Neural progenitor cell (in vitro differentiated cells): ENCODE data around the gene ZNF48. TPM values are rescaled to one million over a fixed set of nuclear protein-coding genes. Genes with fewer than 3 reads are reported as not detected.

Source experiments
- DNase-seq: peaks from one replicate; pipeline ENCODE4 v3.0.0-alpha.2; 2016; ENCODE audit warnings: low spot score
- H2AFZ ChIP-seq: fragments of 200-600 bp; sonication (generic); replicated peaks from 2 replicates; pipeline ENCODE4 v1.6.1; 2016; ENCODE audit warnings: antibody characterized with exemption
- H3F3A ChIP-seq: fragments of 200-600 bp; sonication (generic); 2 replicates; pipeline ENCODE4 v1.6.1; 2016; ENCODE audit warnings: antibody characterized with exemption, low read depth
- H3K27ac ChIP-seq: fragments of 200-600 bp; sonication (generic); 2 replicates; pipeline ENCODE4 v1.5.1; 2016; ENCODE audit warnings: mild to moderate bottlenecking
- H3K27me3 ChIP-seq: fragments of 200-600 bp; sonication (generic); 2 replicates; pipeline ENCODE4 v1.6.1; 2016; ENCODE audit warnings: mild to moderate bottlenecking, moderate library complexity
- H3K36me3 ChIP-seq: fragments of 200-600 bp; sonication (generic); 2 replicates; pipeline ENCODE4 v1.5.1; 2016
- H3K4me1 ChIP-seq: fragments of 200-600 bp; sonication (generic); 2 replicates; pipeline ENCODE4 v1.6.1; 2016; ENCODE audit warnings: mixed run types
- H3K4me2 ChIP-seq: fragments of 200-600 bp; sonication (generic); 2 replicates; pipeline ENCODE4 v1.6.1; 2016
- H3K4me3 ChIP-seq: fragments of 200-600 bp; sonication (generic); 2 replicates; pipeline ENCODE4 v1.5.1; 2016
- H3K79me2 ChIP-seq: fragments of 200-600 bp; sonication (generic); 2 replicates; pipeline ENCODE4 v1.6.1; 2016; ENCODE audit warnings: low read depth
- H3K9ac ChIP-seq: fragments of 200-600 bp; sonication (generic); 2 replicates; pipeline ENCODE4 v1.6.1; 2016
- H3K9me3 ChIP-seq: fragments of 200-600 bp; sonication (generic); 2 replicates; pipeline ENCODE4 v1.5.1; 2016; ENCODE audit warnings: low read depth
- H4K20me1 ChIP-seq: fragments of 200-600 bp; sonication (generic); 2 replicates; pipeline ENCODE4 v1.6.1; 2016; ENCODE audit warnings: low read depth
- H3K27ac Mint-ChIP-seq: 3 replicates; pipeline ENCODE4 v1.8.0; 2021; ENCODE audit warnings: mixed read lengths
- H3K27me3 Mint-ChIP-seq: 2 replicates; pipeline ENCODE4 v1.8.0; 2022; ENCODE audit warnings: low read depth, mild to moderate bottlenecking, inconsistent platforms, moderate library complexity, mixed read lengths; ENCODE audit not compliant: insufficient read depth
- H3K36me3 Mint-ChIP-seq: 3 replicates; pipeline ENCODE4 v1.8.0; 2021; ENCODE audit warnings: mixed read lengths
- H3K4me1 Mint-ChIP-seq: 3 replicates; pipeline ENCODE4 v1.8.0; 2021; ENCODE audit warnings: mixed read lengths
- H3K4me3 Mint-ChIP-seq: 3 replicates; pipeline ENCODE4 v1.8.0; 2021; ENCODE audit warnings: mild to moderate bottlenecking, moderate library complexity, mixed read lengths
- H3K9me3 Mint-ChIP-seq: 3 replicates; pipeline ENCODE4 v1.8.0; 2020; ENCODE audit warnings: mixed read lengths
- EZH2 ChIP-seq: fragments of 200-600 bp; sonication (generic); IDR thresholded peaks from 2 replicates; pipeline ENCODE4 v1.6.1; 2017; ENCODE audit warnings: antibody characterized with exemption, mild to moderate bottlenecking, moderate library complexity
- EZH2phosphoT487 ChIP-seq: fragments of 200-600 bp; sonication (generic); IDR thresholded peaks from 2 replicates; pipeline ENCODE4 v1.6.1; 2017; ENCODE audit warnings: antibody characterized with exemption
- total RNA-seq: library from RNA; depleted of rRNA; stranded (reverse); fragments of >200 nt; gene quantifications from 2 replicates; pipeline ENCODE4 v1.2.3, GENCODE V29; 2015; ENCODE audit warnings: low replicate concordance
- TF ChIP-seq, protein P1 (sequence below): fragments of 200-600 bp; sonication (generic); IDR thresholded peaks from 2 replicates; pipeline ENCODE4 v1.5.1; 2017; ENCODE audit warnings: antibody characterized with exemption, mild to moderate bottlenecking

ZNF48 gene
- total RNA-seq, 1 donor from 2014 or later, result 39.3 TPM

DNA sequence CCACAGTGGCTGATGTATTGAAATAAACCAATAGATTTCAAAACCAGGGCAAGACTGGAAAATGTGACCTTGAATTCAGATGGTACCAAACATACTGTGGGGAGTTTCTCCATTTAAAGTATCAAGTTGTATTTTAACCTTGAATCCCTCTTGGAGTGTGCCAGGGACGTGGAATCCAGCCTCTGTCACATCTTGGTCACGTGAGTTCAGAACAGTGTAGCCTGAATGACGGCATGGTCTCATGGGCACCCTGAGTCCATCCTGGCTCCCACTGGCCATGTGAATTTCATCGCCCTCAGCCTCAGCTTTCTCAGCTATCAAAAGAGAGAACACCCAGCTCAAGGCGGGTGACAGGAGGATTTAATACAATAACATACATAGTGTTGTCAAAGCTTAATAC, 18.9 kb downstream of the ZNF48 start:
- TF ChIP-seq, protein P1, sequence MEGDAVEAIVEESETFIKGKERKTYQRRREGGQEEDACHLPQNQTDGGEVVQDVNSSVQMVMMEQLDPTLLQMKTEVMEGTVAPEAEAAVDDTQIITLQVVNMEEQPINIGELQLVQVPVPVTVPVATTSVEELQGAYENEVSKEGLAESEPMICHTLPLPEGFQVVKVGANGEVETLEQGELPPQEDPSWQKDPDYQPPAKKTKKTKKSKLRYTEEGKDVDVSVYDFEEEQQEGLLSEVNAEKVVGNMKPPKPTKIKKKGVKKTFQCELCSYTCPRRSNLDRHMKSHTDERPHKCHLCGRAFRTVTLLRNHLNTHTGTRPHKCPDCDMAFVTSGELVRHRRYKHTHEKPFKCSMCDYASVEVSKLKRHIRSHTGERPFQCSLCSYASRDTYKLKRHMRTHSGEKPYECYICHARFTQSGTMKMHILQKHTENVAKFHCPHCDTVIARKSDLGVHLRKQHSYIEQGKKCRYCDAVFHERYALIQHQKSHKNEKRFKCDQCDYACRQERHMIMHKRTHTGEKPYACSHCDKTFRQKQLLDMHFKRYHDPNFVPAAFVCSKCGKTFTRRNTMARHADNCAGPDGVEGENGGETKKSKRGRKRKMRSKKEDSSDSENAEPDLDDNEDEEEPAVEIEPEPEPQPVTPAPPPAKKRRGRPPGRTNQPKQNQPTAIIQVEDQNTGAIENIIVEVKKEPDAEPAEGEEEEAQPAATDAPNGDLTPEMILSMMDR, result no peak
- TF ChIP-seq EZH2 (no peak), EZH2phosphoT487 (no peak)
- no peak overlapping the region for H3K27ac ChIP-seq
- H3K4me2 ChIP-seq, result no peak overlapping the region
- H3K4me1 ChIP-seq, result peaks cover 7% of the 10 kb centered on the region
- H3K9ac ChIP-seq, result no peak overlapping the region
- H4K20me1 ChIP-seq, result peaks cover 55% of the 10 kb centered on the region
- Mint-ChIP-seq H3K27ac (no peak overlapping the region), H3K36me3 (peaks cover 30% of the 10 kb centered on the region), H3K9me3 (no peaks in the 10 kb centered on the region), H3K4me1 (peaks cover 22% of the 10 kb centered on the region), H3K27me3 (peaks cover 5% of the 10 kb centered on the region), H3K4me3 (no peak overlapping the region)
- no peak overlapping the region for H2AFZ ChIP-seq
- DNase-seq, result no peak
- H3K4me3 ChIP-seq, result no peak overlapping the region
- peaks cover 56% of the 10 kb centered on the region for H3F3A ChIP-seq
- no peaks in the 10 kb centered on the region for H3K27me3 ChIP-seq
- H3K9me3 ChIP-seq, result no peaks in the 10 kb centered on the region
- H3K36me3 ChIP-seq, result no peaks in the 10 kb centered on the region
- peaks cover 31% of the 10 kb centered on the region for H3K79me2 ChIP-seq

DNA sequence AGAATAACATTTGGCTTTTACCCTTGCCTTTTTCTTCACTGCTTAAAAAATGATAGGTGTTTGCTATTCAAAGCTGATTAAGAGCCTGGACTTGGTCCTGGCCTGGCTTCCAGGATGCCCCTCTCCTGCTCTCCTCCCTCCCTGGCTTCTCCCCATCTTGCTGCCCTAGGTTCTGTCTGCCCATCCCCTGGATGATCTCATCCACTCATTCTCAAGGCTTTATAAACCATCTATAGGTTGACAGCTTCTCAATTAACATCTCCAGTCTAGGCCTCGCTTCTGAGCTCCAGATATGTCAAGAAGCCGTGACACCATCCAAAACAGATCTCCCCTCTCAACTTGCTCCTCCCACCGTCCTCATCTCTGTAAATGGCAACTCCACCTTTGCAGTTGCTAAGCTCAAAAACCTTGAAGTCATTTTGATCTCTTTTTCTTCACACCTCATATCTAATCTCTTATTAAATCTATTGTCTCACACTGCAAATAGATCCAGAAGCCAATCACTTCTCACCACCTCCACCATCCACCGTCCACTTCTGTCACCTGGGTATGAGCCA, 20.9 kb downstream of the ZNF48 start:
- Histone ChIP-seq H3K9me3 (no peaks in the 10 kb centered on the region), H3K79me2 (peaks cover 15% of the 10 kb centered on the region), H3K27ac (no peak overlapping the region), H3K9ac (no peak overlapping the region), H3K27me3 (no peaks in the 10 kb centered on the region), H2AFZ (no peak overlapping the region), H3K36me3 (no peaks in the 10 kb centered on the region), H3K4me3 (no peak overlapping the region), H3K4me2 (no peak overlapping the region), H4K20me1 (peaks cover 43% of the 10 kb centered on the region), H3K4me1 (peaks cover 4% of the 10 kb centered on the region), H3F3A (peaks cover 56% of the 10 kb centered on the region)
- Mint-ChIP-seq H3K9me3 (no peaks in the 10 kb centered on the region), H3K4me1 (peaks cover 13% of the 10 kb centered on the region), H3K27me3 (peaks cover 2% of the 10 kb centered on the region), H3K27ac (no peak overlapping the region), H3K36me3 (peaks cover 36% of the 10 kb centered on the region), H3K4me3 (peak overlapping the region; percentile 27)
- DNase-seq, result no peak
- TF ChIP-seq EZH2phosphoT487, result no peak
- no peak for TF ChIP-seq EZH2
- TF ChIP-seq, protein P1, result no peak

DNA sequence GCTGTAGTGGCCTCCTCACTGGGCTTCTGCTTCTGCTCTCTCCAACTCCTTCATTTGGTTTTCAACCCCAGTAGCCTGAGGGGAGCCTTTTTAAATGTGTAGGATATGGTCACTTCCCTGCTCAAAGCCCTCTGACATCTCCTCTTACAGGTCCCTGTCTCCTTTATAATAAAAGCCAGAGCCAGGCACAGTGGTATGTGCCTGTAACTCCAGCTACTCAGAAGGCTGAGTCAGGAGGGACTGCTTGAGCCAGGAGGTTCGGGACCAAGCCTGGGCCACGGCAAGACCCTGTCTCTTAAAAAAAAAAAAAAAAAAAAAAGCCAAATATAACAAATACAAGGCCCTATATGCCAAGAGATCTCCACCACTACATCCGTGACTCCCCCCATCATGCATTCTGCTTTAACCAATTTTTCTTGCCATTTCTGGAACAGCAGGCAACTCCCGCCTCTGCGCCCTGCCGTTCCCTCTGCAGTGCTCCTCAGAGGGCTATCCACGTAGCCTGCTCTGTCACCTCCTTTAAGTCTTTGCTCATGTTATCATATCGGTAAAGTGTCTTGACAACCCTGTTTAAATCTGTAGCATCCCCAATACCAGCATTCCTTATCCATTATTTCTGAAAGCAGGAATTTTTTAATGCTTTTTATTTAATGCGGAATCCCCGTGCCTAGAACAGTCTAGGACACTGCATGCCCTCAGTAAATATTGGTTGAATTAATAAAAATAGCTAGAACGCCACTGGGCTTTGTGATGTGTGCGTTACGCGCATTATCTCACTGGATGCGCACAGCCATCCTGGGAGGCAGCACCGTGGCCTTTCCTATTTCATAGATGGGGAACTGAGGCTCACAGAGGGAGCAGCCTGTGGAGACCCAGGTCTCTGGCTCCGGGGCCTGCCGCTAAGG, 21.7 kb downstream of the ZNF48 start:
- Mint-ChIP-seq H3K36me3 (peaks cover 40% of the 10 kb centered on the region), H3K4me1 (peaks cover 13% of the 10 kb centered on the region), H3K27me3 (peaks cover 2% of the 10 kb centered on the region), H3K9me3 (no peaks in the 10 kb centered on the region), H3K4me3 (peak overlapping the region; percentile 49), H3K27ac (no peak overlapping the region)
- H3F3A ChIP-seq, result peaks cover 56% of the 10 kb centered on the region
- peaks cover 4% of the 10 kb centered on the region for H3K4me1 ChIP-seq
- peaks cover 37% of the 10 kb centered on the region for H4K20me1 ChIP-seq
- no peak for TF ChIP-seq EZH2phosphoT487
- TF ChIP-seq EZH2, result no peak
- TF ChIP-seq, protein P1, result no peak
- H3K9me3 ChIP-seq, result no peaks in the 10 kb centered on the region
- H2AFZ ChIP-seq, result peak overlapping the region; percentile 74
- no peak overlapping the region for H3K9ac ChIP-seq
- H3K4me2 ChIP-seq, result peak overlapping the region; percentile 78
- no peak for DNase-seq
- no peaks in the 10 kb centered on the region for H3K36me3 ChIP-seq
- H3K27me3 ChIP-seq, result no peaks in the 10 kb centered on the region
- no peak overlapping the region for H3K27ac ChIP-seq
- H3K79me2 ChIP-seq, result peaks cover 8% of the 10 kb centered on the region
- H3K4me3 ChIP-seq, result peak overlapping the region; percentile 49
